Measurements from ENCODE around the gene INSYN2B.

INSYN2B gene

DNA sequence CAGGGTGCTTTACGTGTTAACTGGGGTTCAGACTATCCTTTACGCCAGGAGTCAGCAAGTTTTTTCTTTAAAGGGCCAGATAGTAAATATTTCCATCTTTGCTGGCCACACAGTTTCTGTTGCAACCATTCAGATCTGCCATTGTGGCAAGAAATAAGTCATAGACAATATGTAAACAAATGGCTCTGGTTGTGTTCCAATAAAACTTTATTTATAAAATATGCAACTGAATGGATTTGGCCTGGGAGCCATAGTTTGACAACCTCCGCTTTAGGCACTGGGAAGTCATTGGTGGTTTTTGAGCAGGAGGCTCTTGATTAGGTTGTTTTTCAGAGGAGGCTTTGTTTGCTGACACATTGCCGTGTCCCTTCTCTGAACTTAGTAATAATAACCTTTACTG, 90.7 kb downstream of the INSYN2B start:
- DNase-seq (ENCODE audit: low read depth) = no peak

GRCh38 chr5:169886677-169887076, 93.6 kb downstream of the INSYN2B start:
- no peak for DNase-seq (ENCODE audit: low read depth)

DNA sequence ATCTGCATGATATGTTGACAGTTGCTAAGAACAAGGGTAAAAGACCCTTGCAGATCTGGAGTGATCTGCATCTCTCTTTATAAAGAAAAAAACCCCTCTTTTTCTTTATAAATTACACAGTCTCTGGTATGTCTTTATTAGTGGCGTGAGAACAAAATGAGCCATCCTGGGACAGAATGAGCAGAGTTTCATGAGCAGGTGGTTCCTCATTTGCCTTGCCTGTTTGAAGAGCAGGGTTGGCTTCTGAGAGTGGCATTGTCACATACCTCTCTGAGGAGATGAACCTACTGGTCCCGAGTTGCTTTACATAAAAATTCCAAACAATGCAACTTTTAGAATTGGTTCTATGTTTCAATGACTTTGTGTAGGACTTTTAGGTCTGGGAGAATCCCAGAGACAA, 94.3 kb downstream of the INSYN2B start:
- no peak for DNase-seq (ENCODE audit: low read depth)

DNA sequence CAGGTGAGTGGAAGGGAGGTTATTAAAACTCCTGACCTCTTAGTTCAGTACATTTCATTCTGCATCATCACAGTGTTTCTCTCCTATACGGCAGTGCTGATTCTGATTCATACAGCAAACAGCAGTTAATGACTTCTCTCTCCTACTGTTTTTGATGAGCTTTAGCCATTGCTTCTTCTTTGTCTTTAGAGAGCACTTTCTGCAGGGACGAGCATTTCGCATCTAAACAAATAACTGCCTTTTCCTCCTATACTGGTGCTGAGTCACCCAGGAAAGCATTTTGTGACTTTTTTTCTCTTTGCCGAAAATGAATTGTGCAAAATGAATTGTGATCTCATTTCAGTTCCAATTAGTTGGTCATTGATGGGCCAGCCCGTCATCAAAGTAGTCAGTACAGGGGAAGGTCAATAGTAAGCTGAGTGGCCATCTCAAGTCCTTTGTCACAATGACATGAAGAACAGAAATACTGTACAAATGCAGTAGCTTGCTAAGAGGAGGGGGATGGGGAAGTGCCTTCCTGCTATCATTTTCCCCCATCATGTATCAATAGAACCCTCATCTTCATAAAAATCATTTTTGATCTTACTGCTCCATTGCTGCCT, 98.5 kb downstream of the INSYN2B start:
- no peak for DNase-seq (ENCODE audit: low read depth)

- DNase-seq (ENCODE audit: low read depth) = no peak
Measured at GRCh38 chr5:169880785-169881184, 99.5 kb downstream of the INSYN2B start.

DNA sequence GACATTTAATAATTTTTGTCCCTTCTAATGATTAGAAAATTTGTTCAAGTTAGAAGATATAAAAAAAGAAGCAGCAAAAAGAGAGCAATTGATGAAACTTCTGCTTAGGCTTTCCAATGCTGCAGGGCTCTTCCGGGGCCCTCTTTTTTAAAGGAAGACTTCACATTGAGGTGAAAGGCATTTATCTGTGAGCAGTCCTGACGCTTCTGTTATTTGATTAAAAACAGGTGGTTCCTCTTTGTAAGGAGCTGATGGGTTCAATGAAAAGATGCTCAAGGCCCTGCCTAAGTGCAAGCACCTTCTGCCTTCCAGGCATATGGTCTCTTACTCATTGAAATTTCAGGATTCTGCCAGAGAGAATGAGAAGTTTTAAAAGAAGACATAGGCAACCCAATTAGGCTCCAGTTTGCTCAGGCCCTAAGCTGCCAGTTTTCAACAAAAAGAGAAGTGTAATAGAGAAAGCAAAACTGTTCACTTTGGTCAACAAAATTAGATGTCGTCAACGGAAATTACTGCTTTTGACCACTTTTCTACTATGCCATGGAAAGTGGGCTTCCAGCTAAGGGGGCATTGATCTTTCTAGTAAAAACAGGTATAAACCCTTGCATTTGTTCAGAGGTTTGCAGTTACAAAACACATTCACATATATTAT, 100.2 kb downstream of the INSYN2B start:
- DNase-seq (ENCODE audit: low read depth) = no peak

DNA sequence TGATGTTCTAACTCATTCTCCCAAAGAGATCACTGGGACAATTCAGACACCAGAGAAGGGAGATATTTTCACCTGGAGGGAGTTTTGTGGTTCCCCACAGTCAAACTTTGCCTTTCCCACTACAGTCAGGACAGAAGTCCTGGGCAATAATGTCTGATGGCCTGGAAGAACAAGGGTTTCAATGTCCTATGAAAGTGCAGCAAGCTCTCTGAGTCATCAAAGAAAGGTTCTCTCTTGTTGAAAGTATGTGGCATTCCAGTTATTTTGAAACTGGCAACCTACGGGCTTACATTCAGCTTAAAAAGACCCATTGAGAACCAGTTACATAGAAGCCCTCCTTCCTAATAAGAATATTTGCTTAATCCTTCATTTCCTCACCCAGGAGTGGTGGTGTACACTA, 103.9 kb downstream of the INSYN2B start:
- no peak for DNase-seq (ENCODE audit: low read depth)

DNA sequence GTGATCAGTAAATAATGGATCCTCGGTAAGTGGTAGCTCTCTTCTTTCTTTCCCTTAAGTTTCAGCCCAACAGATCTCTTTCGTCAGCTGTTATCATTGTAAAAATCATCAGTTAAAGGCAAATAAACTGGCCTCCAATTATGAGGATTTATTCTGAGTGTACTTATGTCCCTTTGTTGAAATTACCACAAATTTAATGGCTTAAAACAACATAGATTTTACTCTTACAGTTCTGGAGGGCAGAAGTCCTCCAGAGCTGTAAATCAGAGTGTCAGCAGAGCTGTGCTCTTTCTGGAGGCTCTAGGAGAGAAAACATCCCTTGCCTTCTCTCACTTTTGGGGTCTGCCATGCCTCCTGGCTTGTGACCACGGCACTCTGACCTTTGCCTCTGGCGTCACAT, 104.6 kb downstream of the INSYN2B start:
- no peak for DNase-seq (ENCODE audit: low read depth)

GRCh38 chr5:169875091-169875728, 105.1 kb downstream of the INSYN2B start:
- no peak for DNase-seq (ENCODE audit: low read depth)

GRCh38 chr5:169874621-169875020, 105.7 kb downstream of the INSYN2B start:
- no peak for DNase-seq (ENCODE audit: low read depth)

- no peak for DNase-seq (ENCODE audit: low read depth)
Measured at GRCh38 chr5:169873642-169874041, 106.7 kb downstream of the INSYN2B start.

DNA sequence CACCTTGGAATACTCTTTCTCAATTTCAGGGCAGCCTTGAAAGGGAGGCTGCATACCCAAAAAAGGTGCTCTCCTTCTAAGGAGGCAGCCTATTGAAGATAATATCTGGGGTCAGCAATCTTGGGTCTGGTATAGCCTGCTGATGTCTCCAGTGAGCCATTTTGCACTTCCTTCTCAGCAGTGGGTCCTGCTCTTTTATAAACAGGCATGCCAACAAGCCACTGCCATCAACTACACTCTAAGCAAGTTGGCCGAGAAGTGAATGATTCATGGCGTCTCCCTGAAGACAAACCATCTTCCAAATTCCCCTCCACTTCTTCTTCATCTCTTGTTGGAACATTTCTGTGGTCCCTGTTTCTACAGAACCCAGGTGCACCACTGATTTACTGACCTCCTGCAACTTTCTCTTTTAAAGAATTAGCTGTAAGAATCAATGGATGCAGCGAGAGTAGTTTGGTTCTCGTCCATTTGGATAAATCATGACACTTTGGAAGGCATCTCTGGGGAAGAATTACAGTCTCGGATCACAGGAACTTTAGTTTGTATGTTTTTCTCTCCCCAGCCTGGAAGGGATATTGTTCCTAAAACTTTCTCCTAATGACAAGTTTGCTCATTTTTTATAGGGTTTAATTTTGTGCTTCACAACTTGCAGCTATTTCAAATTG, 108.3 kb downstream of the INSYN2B start:
- DNase-seq (ENCODE audit: low read depth) = no peak

DNA sequence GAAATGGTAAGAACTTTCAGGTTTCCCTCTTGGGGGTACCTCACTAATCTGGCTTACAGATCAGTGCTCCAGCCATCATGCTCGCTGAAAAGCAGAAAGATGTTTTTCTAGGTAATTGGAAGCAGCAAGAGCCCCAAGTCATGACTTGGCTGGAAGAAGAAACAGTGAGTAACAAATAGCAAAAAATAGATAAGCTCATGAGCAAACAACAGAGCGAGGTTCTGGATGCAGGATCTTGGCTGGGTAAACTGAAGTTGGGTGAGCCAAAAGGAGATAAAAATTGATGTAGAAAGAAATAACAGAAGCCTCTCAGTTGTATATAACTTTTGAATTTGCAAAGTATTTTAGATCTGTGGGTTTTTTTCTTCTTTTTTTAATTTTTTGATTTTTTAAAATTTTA, 110.1 kb downstream of the INSYN2B start:
- DNase-seq (ENCODE audit: low read depth) = no peak

- DNase-seq (ENCODE audit: low read depth) = no peak
Measured at GRCh38 chr5:169869066-169869465, 111.2 kb downstream of the INSYN2B start.

DNA sequence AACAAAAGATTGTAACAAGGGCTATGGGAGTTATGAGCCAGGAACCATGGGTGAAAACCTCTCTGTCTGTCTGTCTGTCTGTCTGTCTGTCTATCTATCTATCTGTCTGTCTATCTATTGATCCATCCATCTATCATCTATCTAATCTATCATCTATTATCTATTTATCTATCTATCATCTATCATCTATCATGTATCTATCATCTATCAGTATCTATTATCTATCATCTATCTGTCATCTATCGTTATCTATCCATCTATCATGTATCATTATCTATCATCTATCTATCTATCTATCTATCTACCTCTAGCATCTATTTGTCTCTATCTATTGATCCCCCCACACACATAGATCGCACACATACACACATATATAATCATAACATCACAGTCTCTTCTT, 112.9 kb downstream of the INSYN2B start:
- no peak for DNase-seq (ENCODE audit: low read depth)

DNA sequence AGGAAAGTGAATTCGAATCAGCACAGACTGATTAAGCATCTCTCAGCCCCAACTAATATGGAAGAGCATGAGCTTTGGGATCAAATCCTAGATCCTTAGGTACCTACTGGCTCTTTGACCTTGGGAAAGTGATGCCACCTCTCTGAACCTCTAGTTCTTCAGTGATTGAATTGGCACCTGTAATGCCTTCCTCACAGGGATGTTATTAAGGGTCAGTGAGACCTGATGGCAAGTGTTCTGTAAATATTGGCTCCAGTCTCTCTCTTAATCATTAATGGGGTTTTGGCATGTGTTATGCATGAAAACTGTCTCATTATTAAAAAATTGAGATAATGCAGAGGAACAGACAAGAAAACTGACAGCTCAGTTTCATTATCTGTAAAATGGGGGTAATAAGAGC, 115.8 kb downstream of the INSYN2B start:
- no peak for DNase-seq (ENCODE audit: low read depth)

- no peak for DNase-seq (ENCODE audit: low read depth)
Measured at GRCh38 chr5:169862391-169862811, 117.9 kb downstream of the INSYN2B start.

DNA sequence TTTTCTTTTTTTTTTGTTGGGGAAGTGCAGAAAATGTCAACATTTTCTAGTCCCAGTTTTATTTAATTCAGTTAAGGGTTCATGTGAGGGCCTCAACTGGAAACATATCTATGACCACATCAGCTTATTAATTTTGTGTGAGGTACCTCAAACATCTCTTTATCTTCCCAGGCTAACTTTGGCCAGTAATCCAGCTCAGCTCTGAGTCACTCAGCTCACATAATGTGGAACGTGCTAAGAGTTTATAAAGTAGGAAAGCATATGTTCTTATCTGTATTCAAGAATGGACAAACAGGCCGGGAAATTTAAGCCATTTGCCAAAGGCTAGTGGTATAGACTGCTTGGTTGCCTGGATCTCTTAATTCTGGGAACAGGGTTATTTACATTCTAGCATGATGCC, 118.4 kb downstream of the INSYN2B start:
- DNase-seq (ENCODE audit: low read depth) = no peak

DNA sequence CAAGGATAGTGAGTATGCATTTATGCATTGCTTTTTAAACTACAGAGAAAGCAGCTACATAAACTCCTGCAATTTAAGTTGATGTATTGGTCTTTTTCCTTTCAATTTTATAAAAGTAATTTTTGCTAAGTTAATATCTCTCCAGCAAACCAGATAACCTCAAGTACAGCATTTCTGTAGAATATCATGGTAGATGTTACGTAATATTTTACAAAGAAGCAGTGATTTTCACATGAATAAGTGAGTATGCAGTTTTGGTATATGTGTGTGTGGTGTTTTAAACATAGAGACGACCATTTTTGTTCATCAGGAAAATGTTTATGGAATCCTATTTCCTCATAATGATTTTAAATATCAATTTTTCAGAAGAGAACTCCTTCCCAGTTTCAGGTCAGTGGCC, 118.9 kb downstream of the INSYN2B start:
- DNase-seq (ENCODE audit: low read depth) = no peak

- no peak for DNase-seq (ENCODE audit: low read depth)
Measured at GRCh38 chr5:169860585-169860984, 119.7 kb downstream of the INSYN2B start.

DNA sequence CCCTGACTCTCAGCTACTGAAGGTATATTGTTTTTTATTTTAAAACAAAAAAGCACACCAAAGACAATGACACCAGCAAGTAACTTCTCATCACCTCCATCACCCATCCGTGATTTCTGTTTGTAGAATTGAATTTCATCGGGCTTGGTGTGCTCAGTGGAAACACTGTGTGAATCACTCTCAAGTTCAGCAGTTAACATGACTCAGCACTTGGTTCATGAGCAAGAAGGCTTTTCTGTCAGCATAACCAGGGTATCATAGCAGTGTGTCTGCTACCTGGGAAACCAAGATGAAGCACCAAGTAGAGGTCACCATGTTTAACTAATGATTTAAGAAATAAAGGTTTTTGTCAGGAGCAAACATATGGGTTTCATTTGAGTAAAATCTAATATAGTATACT, 123.7 kb downstream of the INSYN2B start:
- DNase-seq (ENCODE audit: low read depth) = no peak

DNA sequence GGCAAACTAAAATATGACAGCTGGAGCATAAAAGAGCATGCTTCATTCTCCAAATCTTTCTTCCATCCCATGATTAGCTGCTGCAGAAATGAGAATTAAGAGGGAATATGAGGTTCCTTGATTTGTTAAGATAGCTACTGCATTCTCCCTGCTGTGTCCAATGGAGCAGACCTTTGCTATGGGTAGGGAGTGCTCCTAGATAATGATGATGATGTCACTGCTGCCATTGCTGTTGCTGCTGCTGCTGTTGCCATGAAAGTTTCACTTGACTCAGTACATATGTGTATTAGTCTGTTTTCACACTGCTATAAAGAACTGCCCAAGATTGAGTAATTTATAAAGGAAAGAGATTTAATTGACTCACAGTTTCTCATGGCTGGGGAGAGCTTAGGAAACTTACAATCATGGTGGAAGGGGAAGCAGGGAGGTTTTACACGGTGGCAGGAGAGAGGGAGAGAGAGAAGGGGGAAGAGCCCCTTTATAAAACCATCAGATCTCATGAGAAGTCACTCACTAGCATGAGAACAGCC, 128.9 kb downstream of the INSYN2B start:
- no peak for DNase-seq (ENCODE audit: low read depth)

DNA sequence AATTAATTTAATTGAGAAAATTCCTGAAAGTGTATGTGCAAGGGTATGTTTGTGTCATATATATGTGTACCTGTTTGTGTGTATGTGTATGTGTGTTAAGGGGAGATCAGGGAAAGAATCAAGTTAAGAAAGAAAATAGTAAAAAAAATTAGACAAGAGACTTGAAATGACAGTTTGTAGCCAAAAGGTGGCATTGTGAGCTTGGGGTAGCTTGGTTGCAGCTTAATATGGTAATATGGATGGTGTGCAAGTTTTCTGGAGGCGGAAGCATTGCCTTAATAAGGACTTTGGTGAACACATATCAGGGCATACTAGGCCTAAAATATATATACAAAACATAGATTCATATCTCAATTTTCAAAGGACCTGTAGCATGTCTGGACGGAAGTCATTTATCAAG, 129.9 kb downstream of the INSYN2B start:
- DNase-seq (ENCODE audit: low read depth) = no peak
